ENCODE data around the gene INAFM1. TPM values are rescaled to one million over a fixed set of nuclear protein-coding genes. Genes with fewer than 3 reads are reported as not detected.
A peak's percentile ranks its signal among the peaks of the same experiment; 100 is the strongest.

The INAFM1 gene
- total RNA-seq, 2 experiments from 2014 or later = 16.9 to 19.3 TPM

DNA sequence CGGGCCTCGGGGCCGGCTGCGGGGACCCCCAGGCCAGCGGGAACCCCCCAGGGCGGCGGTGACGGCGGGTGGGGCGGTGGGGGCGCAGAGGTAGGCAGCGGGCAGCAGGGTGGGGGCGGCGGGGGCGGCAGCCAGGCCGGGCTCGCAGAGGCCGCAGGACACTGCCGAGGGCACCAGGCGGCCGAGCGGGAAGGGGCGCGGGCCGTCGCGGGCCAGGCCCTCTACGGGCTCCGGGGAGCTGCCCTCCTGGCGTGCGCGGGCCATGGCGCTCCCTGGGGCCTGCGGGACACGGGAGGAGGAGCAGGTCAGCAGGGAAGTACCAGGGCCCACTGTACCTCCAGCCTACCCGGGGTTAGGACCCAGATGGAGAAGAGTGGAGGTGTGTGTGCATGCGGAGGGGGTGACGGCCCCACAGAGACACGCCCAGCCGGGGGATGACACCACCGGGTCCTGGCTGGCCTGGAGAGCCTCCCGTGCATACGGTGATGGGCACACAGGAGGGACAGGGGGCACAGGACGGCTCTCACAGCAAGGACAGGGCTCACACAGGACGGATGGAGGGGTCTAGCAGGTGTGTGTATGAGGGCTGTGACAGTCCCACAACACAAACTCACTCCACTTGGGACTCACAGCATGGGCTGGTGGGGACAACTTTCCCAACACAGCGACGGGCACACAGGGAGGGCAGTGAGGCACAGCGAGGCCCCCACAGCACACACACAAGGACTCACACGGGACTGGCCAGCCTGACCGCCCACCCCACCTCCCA is 46.3 kb upstream of the INAFM1 start:
- CTCF ChIA-PET = interaction anchor here (2.6 kb wide), 1 partner anchor 16 kb away, joined by 12 read pairs; no protein-coding TSS in a partner anchor
- no peaks in the 10 kb centered on the region for H3K9me3 Mint-ChIP-seq

DNA sequence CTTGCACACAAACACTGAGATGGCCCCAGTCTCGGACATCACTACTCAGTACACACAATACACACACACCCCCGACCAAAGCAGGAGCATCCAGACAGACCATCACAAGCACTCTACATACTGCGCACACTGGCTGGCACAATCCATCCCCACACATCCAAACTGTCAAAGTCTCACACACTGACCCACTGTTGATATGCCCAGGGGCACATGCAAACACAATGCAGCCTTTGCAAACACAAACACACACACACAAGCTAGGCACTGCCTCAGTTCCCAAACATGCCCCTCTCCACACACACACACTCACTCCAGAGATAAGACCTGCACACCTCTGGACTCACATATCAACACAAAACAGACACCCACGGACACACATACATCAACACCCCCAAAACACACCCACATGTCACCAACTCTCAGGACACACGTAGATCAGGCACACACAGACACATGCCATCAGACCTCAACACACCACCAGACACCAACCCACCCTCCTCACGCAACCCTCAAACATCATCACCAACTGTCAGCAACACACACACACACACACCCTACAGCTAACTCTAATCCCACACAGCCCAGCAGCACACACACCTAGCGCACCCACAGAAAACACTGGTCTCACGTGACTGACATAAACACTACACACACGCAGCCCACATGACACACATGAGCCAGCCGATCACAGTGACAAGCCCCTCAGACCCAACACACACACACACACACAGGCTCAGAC is 45.6 kb upstream of the INAFM1 start:
- ChIA-PET CTCF (interaction anchor here (1.4 to 2.6 kb wide), 2 partner anchors 10 to 15 kb away, joined by 3 to 12 read pairs; no protein-coding TSS in a partner anchor), POLR2A (interaction anchor here (0.7 to 1.8 kb wide), 7 partner anchors 11 to 116 kb away, joined by 3 to 4 read pairs (median 3); partner anchors contain the start of gene ZC3H4)
- ATAC-seq (ENCODE audit: poor library complexity) = peak; percentile 24
- peak overlapping the region; percentile 76 for H3K4me3 ChIP-seq (ENCODE audit: low read length)
- peak overlapping the region; percentile 4 to 53 for H3K27ac ChIP-seq (ENCODE audit: low read depth in 1 of 2, low read length in 2 of 2)
- no peaks in the 10 kb centered on the region for H3K9me3 ChIP-seq (ENCODE audit: control insufficient read depth in 1 of 2, insufficient read depth in 1 of 2, low read length in 2 of 2)
- Mint-ChIP-seq H3K27me3 (no peaks in the 10 kb centered on the region), H3K9me3 (no peaks in the 10 kb centered on the region), H3K4me3 (no peak overlapping the region), H3K27ac (no peak overlapping the region), H3K36me3 (ENCODE audit: low read depth) (peaks cover 6% of the 10 kb centered on the region), H3K4me1 (ENCODE audit: low read depth) (peaks cover 33% of the 10 kb centered on the region)
- no peaks in the 10 kb centered on the region for H3K27me3 ChIP-seq (ENCODE audit: control insufficient read depth in 1 of 2, insufficient read depth in 2 of 2, low read length in 2 of 2)
- DNase-seq = peak in 9 of 14 experiments; percentile 27 to 80 (median 55)
- TF ChIP-seq, protein P1, sequence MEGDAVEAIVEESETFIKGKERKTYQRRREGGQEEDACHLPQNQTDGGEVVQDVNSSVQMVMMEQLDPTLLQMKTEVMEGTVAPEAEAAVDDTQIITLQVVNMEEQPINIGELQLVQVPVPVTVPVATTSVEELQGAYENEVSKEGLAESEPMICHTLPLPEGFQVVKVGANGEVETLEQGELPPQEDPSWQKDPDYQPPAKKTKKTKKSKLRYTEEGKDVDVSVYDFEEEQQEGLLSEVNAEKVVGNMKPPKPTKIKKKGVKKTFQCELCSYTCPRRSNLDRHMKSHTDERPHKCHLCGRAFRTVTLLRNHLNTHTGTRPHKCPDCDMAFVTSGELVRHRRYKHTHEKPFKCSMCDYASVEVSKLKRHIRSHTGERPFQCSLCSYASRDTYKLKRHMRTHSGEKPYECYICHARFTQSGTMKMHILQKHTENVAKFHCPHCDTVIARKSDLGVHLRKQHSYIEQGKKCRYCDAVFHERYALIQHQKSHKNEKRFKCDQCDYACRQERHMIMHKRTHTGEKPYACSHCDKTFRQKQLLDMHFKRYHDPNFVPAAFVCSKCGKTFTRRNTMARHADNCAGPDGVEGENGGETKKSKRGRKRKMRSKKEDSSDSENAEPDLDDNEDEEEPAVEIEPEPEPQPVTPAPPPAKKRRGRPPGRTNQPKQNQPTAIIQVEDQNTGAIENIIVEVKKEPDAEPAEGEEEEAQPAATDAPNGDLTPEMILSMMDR (IDR thresholded peaks at IDR 0.05) = no peak
- H3K36me3 ChIP-seq (ENCODE audit: insufficient read depth, low read length) = no peaks in the 10 kb centered on the region
- intact Hi-C loops (cut with DNase I, micrococcal nuclease) = loop anchor here (2.0 to 5.0 kb wide), 2 partner anchors 16 to 82 kb away; no protein-coding TSS in a partner anchor
- peaks cover 63% of the 10 kb centered on the region for H3K4me1 ChIP-seq (ENCODE audit: insufficient read depth, low read length)

More for the DNA sequence above, 46.3 kb upstream of the INAFM1 start:
- H3K4me1 Mint-ChIP-seq (ENCODE audit: low read depth) = peaks cover 33% of the 10 kb centered on the region
- peaks cover 6% of the 10 kb centered on the region for H3K36me3 Mint-ChIP-seq (ENCODE audit: low read depth)
- peak in 10 of 14 experiments; percentile 27 to 75 (median 56) for DNase-seq
- no peaks in the 10 kb centered on the region for H3K27me3 Mint-ChIP-seq
- ATAC-seq (ENCODE audit: poor library complexity) = peak; percentile 15
- peaks cover 63% of the 10 kb centered on the region for H3K4me1 ChIP-seq (ENCODE audit: insufficient read depth, low read length)
- no peak overlapping the region for H3K4me3 Mint-ChIP-seq
- H3K9me3 ChIP-seq (ENCODE audit: control insufficient read depth in 1 of 2, insufficient read depth in 1 of 2, low read length in 2 of 2) = no peaks in the 10 kb centered on the region
- H3K27me3 ChIP-seq (ENCODE audit: control insufficient read depth in 1 of 2, insufficient read depth in 2 of 2, low read length in 2 of 2) = no peaks in the 10 kb centered on the region
- H3K4me3 ChIP-seq (ENCODE audit: low read length) = peak overlapping the region; percentile 76
- H3K27ac Mint-ChIP-seq = no peak overlapping the region
- TF ChIP-seq, protein P1 (IDR thresholded peaks at IDR 0.05) = no peak
- no peaks in the 10 kb centered on the region for H3K36me3 ChIP-seq (ENCODE audit: insufficient read depth, low read length)
- H3K27ac ChIP-seq (ENCODE audit: low read depth in 1 of 2, low read length in 2 of 2) = peak overlapping the region; percentile 4 to 53
- intact Hi-C loops (cut with DNase I, micrococcal nuclease) = loop anchor here (2.0 to 5.0 kb wide), 2 partner anchors 16 to 81 kb away; no protein-coding TSS in a partner anchor
- POLR2A ChIA-PET = interaction anchor here (1.3 to 3.1 kb wide), 6 partner anchors 28 to 115 kb away, joined by 3 to 32 read pairs (median 12); partner anchors contain the start of genes CCDC9, INAFM1 and ZC3H4

DNA sequence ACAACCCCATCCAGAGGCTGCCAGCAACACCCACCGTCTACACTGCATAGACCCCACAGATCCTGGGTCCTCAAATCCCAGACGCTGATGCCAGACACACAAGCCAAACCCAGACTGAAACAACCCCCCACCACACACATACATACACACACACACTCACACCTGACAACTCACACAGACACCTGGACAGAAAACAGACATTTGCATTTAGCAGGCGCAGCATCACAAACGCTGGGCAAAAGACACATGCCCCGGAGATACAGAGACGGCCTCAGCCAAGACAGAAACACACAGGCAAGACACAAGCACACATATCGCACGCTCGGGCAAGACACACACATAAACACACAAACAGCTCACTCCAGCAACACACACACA is 45.0 kb upstream of the INAFM1 start:
- Mint-ChIP-seq H3K9me3 (no peaks in the 10 kb centered on the region), H3K4me1 (ENCODE audit: low read depth) (peaks cover 33% of the 10 kb centered on the region), H3K27me3 (no peaks in the 10 kb centered on the region), H3K36me3 (ENCODE audit: low read depth) (peaks cover 6% of the 10 kb centered on the region), H3K4me3 (no peak overlapping the region), H3K27ac (no peak overlapping the region)
- DNase-seq = peak in 5 of 14 experiments; percentile 23 to 64 (median 43)
- Histone ChIP-seq H3K36me3 (ENCODE audit: insufficient read depth, low read length) (no peaks in the 10 kb centered on the region), H3K27me3 (ENCODE audit: control insufficient read depth in 1 of 2, insufficient read depth in 2 of 2, low read length in 2 of 2) (no peaks in the 10 kb centered on the region), H3K4me3 (ENCODE audit: low read length) (peak overlapping the region; percentile 76), H3K9me3 (ENCODE audit: control insufficient read depth in 1 of 2, insufficient read depth in 1 of 2, low read length in 2 of 2) (no peaks in the 10 kb centered on the region), H3K27ac (ENCODE audit: low read depth in 1 of 2, low read length in 2 of 2) (peak overlapping the region; percentile 44 to 53), H3K4me1 (ENCODE audit: insufficient read depth, low read length) (peaks cover 63% of the 10 kb centered on the region)
- TF ChIP-seq, protein P1 (IDR thresholded peaks at IDR 0.05) = no peak
- POLR2A ChIA-PET = interaction anchor here (0.7 to 1.8 kb wide), 7 partner anchors 10 to 116 kb away, joined by 3 to 4 read pairs (median 3); partner anchors contain the start of gene ZC3H4
- CTCF ChIA-PET = interaction anchor here (1.4 to 2.6 kb wide), 2 partner anchors 10 to 14 kb away, joined by 3 to 12 read pairs; no protein-coding TSS in a partner anchor
- intact Hi-C loops (cut with DNase I, micrococcal nuclease) = loop anchor here (1.0 to 10.0 kb wide), 5 partner anchors 15 to 515 kb away; partner anchors contain the start of gene PRKD2 (in 1 of the 2)
- no peak for ATAC-seq (ENCODE audit: poor library complexity)
